Measurements from ENCODE around the gene ZFAND2B.
"Not testable (repeated sequence)": the region's sequence is repeated elsewhere in the genome, so short reads cannot be mapped to it uniquely, and the experiment has no call there.

ZFAND2B gene

DNA sequence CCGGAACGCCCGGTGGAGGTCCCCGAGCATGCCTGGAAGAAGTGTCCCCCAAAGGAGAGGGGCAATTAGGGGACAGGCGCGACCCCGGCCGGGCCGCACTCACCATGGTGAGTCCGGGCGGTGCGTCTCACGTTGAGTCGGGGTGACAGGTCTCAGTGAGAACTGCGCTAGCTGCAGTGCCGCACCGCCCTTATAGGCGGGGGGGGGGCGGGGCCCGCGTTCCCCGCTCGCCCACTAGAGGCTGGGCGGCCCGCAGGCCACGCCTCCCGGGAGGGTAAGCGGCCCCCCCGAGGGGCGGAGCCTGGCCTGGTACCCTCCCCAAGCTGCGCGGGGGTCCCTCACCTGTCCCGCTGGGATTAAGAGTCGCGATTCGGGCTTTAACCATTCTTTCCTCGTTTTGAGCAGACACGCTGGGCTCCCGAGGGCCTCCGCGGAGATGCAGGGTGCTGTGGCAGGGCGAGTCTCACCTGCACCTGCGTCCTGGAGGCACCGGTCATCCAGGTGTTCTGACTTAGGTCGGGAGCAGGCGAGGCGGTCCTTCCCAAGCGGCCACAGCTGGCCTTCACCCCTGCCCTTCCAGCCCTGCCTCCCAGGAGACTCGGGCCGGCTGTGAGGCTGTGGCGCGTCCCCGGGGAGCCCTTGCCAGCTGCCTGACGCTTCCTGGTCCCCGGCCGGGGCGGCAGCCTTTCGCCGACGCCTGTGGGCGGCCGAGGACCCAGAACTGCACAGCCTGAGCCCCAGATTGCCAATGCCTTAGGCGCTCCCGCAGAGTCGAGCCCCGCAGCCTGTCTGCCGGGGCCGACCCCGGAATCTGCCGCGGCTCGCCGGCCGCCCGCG, 47.4 kb downstream of the ZFAND2B start, which contains the start of gene TUBA4A:
TUBA4A (minus strand) TSS at position 166 of the 837 bp plus-strand sequence; CDS start at position 106, 60 bp downstream.
- peak; percentile 74 to 94 (median 82) for DNase-seq

DNA sequence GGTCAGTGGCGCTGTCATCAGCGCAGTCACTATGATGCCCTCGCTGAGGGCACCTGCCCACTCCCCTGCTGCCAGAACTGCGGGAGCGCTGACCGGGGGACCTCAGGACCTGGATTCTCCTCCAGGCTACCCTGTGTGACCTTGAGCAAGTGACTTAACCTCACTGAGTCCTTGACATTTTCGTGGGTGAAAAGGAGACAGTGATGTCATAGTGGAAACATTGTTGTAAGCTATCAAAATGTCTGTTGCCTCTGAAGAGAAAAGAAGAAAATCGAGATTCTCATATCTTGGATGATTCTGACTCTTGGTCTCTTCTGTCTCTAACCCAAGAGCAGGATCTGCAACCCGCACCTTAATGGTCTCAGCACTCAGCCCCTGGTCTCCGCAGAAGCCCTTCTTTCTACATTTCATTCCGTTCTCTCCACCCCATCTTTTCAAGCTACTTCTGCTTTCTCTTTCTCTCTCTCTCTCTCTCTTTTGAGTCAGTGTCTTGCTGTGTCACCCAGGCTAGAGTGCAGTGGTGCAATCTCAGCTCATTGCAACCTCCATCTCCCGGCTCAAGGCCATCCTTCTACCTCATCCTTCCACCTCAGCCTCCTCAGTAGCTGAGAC, 48.1 kb downstream of the ZFAND2B start:
- no peak for DNase-seq

DNA sequence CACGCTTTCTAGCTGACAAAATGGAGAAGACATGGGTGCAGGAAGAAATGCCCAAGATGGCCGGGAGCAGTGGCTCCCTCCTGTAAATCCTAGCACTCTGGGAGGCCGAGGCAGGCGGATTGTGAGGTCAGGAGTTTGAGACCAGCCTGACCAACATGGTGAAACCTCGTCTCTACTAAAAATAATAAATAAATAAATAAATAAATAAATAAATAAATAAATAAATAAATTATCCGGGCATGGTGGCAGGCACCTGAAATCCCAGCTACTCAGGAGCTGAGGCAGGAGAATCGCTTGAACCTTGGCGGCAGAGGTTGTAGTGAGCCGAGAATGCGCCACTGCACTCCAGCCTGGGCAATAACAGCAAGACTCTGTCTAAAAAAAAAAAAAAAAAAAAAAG, 52.4 kb downstream of the ZFAND2B start:
- not testable (repeated sequence) for DNase-seq

Measured in activated naive CD4-positive, alpha-beta T cell (primary cell).